HG03066 (cell line): ENCODE data around the gene COX4I2.

ENCODE experiments used
- ATAC-seq: cut with Tn5 transposase; IDR thresholded peaks from one replicate; pipeline ENCODE4 v1.9.1; 2021; ENCODE audit warnings: low read depth; ENCODE audit not compliant: unreplicated experiment

Gene COX4I2

DNA sequence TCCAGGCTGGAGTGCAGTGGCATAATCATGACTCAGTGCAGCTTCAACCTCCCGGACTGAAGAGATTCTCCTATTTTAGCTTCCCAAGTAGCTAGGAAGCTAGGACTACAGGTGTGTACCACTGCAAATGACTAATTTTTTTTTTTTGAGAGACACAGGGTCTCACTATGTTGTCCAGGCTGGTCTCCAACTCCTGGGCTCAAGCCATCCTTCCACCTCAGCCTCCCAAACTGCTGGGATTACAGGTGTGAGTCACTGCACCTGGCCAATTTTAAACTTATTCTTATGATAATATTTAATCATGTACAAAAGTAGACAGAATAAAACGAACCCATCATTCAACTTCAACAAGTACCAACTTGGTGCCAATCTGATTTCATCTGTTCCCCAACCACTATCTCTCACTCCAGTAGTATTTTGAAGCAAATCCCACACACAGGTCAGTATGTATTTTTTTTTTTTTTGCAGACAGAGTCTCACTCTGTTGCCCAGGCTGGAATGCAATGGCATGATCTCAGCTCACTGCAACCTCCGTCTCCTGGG, 52.5 kb downstream of the COX4I2 start:
- no peak for ATAC-seq

DNA sequence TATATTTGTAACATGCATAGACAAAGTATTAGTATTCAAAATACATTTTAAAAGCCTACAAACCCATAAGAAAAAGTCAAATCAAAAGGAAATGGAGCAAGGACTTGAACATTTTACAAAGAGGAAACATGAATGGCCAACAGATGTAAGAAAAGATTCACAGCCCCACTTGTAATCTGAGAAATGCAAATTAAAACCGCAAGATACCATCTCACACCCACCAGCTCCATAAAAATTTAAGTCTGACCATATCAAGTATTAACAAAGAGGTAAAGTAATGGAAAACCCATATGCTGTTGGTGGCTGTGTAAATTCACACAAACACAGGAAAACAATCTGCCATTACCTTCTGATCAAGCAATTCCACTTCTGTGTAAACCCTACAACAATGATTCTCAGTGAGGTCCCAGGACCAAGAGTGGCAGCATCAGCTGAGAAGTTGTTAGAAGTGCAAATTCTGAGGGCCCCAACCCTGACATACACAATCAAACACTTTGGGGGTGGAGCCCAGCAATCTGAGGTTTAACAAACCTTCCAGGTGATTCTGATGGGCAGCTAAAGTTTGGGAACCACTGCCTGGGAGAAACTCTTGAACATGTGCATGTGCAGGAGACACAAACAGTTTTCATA, 54.0 kb downstream of the COX4I2 start:
- ATAC-seq: peak; percentile 75

DNA sequence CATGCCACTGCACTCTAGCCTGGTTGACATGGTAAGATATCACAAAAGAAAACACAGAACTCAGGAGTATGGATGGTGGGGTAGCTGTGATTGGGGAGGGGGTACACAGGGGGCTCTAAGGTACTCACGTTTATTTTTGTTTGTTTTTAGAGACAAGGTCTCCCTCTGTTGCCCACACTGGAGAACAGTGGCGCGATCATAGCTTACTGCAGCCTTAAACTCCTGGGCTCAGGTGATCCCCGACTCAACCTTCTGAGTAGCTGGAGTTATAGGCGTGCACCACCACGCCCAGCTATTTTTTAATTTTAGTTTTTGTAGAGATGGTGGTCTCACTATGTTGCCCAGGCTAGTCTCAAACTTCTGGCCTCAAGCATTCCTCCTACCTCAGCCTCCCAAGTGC, 55.7 kb downstream of the COX4I2 start:
- ATAC-seq: no peak

DNA sequence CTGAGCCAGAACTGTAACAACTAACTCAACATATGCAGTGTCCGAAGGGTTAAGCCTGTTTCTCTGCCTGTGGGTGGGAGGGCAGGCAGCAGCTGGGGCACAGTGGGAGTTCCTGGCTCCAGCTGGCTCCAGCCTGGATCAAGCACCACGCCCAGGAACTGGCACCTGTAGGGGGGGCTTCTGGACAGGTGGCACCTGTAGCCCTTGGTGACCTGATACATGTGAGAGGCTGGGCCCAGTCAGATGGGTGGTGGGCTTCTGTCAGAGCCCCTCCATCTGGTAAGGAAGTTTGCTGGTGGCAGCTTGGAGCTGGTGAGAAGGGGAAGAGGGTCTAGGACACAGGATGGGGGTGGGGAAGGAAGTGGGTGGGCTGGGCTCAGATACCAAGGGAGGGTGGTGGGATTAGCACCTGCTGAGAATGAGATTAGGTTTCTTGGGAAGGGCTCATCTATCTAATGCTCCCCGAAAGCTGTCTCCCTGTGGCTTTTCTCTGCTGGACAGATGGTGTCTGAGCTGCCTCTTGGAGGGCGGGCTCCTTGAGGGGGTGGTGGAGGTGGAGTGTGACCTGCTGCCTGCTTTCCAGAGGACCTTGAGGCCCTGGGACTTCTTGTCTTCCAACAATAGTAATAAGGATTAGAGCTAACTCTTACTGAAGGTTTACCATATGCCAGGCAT, 56.4 kb downstream of the COX4I2 start:
- no peak for ATAC-seq
